Endothelial cell (in vitro differentiated cells): ENCODE measurements around the gene SLC35C1. TPM values are rescaled to one million over a fixed set of nuclear protein-coding genes. Genes with fewer than 3 reads are reported as not detected.
A peak's percentile ranks its signal among the peaks of the same experiment; 100 is the strongest.

Experiments used
- DNase-seq: peaks from one replicate; pipeline ENCODE4 v3.0.0; 2021; ENCODE audit warnings: low spot score
- H3K27ac Mint-ChIP-seq: one replicate; pipeline ENCODE4 v1.8.0; 2021; ENCODE audit warnings: mixed read lengths, inconsistent platforms; ENCODE audit not compliant: unreplicated experiment
- H3K27me3 Mint-ChIP-seq: one replicate; pipeline ENCODE4 v1.8.0; 2021; ENCODE audit warnings: mild to moderate bottlenecking, moderate library complexity, mixed read lengths, inconsistent platforms; ENCODE audit not compliant: unreplicated experiment
- H3K36me3 Mint-ChIP-seq: one replicate; pipeline ENCODE4 v1.8.0; 2021; ENCODE audit warnings: mild to moderate bottlenecking, low read depth, mixed read lengths, inconsistent platforms; ENCODE audit not compliant: unreplicated experiment
- H3K4me1 Mint-ChIP-seq: one replicate; pipeline ENCODE4 v1.8.0; 2021; ENCODE audit warnings: mild to moderate bottlenecking, mixed read lengths, inconsistent platforms; ENCODE audit not compliant: unreplicated experiment
- H3K4me3 Mint-ChIP-seq: one replicate; pipeline ENCODE4 v1.8.0; 2021; ENCODE audit warnings: mild to moderate bottlenecking, mixed read lengths, inconsistent platforms; ENCODE audit not compliant: unreplicated experiment
- H3K9me3 Mint-ChIP-seq: one replicate; pipeline ENCODE4 v1.8.0; 2021; ENCODE audit warnings: mixed read lengths, inconsistent platforms; ENCODE audit not compliant: unreplicated experiment
- CTCF ChIP-seq: fragments of 200-600 bp; sonication (generic); IDR thresholded peaks from one replicate; pipeline ENCODE4 v1.5.0; 2021; ENCODE audit warnings: antibody characterized with exemption; ENCODE audit not compliant: unreplicated experiment
- total RNA-seq: library from RNA; stranded (reverse); fragmentation: NEBNext Ultra II Directional; extraction: Animal tissue kit (Norgen Biotek cat#: 25700); gene quantifications from one replicate; pipeline ENCODE4 v1.2.1, GENCODE V29; 2021; ENCODE audit not compliant: unreplicated experiment

Gene SLC35C1
- total RNA-seq, 1 donor from 2014 or later = 13.9 TPM

- Mint-ChIP-seq H3K27me3 (no peaks in the 10 kb centered on the region), H3K4me1 (peaks cover 9% of the 10 kb centered on the region), H3K36me3 (peaks cover 15% of the 10 kb centered on the region), H3K4me3 (no peak overlapping the region), H3K27ac (no peak overlapping the region), H3K9me3 (no peaks in the 10 kb centered on the region)
- no peak for DNase-seq
- TF ChIP-seq CTCF = no peak
Observed at GRCh38 chr11:45855308-45855707, 50.4 kb downstream of the SLC35C1 start.

DNA sequence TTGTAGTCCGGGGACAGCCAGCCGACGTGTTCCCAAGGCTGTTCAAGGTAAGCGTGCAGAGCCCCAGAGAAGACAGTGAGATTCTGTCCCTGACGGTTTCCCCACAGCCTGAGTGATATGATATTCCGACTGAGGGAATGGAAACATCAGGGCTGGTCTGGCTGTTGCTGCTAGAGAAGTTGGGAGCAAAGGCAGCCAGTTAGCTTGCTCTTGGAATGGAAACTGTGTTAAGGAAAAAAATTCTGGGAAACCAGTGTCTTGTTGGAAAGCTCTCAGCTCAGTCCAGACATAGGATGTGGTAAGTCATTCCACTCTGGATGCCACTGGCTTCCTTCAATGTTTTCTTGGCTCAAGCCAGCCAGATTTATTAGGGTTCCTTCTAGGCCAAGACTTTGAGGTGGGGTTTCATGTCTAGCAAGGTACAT lies 51.1 kb downstream of the SLC35C1 start:
- peaks cover 9% of the 10 kb centered on the region for H3K4me1 Mint-ChIP-seq

DNA sequence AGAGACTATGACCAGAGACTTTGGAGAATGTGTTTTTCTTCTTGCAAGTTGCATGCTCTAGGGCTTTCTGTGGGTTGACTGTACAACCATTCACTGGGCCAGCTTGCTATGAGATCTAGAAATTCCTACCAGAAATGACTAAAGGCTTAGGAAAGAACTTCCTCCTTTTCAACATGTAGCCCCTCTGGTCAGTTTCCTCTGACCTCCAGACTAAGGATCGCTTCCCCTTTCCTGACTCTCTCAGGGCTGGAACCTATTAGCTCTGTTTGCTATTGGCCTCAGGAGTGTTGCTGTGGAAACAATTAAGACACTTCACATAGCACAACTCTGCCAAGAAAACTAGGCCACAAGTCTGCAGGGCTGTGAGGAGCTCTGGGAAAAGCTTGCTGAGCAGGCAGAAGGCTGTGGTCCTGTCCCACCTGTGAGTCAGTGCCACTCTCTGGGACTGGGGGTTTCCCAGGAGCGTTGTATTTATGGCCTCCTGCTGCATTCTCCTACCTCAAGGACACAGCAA lies 53.1 kb downstream of the SLC35C1 start:
- H3K4me1 Mint-ChIP-seq = peaks cover 9% of the 10 kb centered on the region
- H3K27ac Mint-ChIP-seq = peak overlapping the region; percentile 59
- DNase-seq = no peak
- H3K4me3 Mint-ChIP-seq = no peak overlapping the region
- peaks cover 2% of the 10 kb centered on the region for H3K27me3 Mint-ChIP-seq
- H3K9me3 Mint-ChIP-seq = no peaks in the 10 kb centered on the region
- no peak for TF ChIP-seq CTCF
- peaks cover 33% of the 10 kb centered on the region for H3K36me3 Mint-ChIP-seq

More for the DNA sequence above, 51.1 kb downstream of the SLC35C1 start:
- peaks cover 19% of the 10 kb centered on the region for H3K36me3 Mint-ChIP-seq
- TF ChIP-seq CTCF = no peak
- peaks cover under 1% of the 10 kb centered on the region for H3K27me3 Mint-ChIP-seq
- no peak overlapping the region for H3K4me3 Mint-ChIP-seq
- H3K27ac Mint-ChIP-seq = no peak overlapping the region
- DNase-seq = no peak
- no peaks in the 10 kb centered on the region for H3K9me3 Mint-ChIP-seq

DNA sequence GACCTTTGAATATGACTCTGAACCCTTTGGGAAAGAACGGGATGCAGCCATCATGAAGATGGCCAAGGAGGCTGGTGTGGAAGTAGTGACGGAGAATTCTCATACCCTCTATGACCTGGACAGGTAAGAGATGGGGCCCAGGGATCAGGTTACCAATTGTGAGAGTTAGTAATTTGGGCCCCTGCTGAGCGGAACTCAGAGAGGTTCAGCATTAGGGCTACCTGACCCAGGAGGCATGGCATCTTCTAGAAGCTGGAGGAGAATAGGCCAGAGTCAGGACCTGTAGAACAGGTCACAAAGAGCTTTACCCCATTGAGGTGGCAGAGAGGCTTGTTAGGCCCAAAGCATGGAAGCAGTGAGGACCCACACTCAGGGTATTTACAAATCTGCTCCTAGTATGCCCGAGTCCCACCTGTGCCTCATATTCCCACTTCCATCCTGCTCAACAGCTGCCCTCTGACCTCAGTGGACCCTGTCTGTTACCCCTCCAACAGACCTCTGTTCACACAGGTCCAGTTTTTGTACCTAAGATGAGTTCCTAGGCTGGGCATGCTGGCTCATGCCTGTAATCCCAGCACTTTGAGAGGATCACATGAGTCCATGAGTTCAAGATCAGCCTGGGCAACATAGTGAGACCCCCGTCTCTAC lies 53.9 kb downstream of the SLC35C1 start:
- DNase-seq = no peak
- no peak for TF ChIP-seq CTCF
- Mint-ChIP-seq H3K27me3 (peaks cover 2% of the 10 kb centered on the region), H3K9me3 (no peaks in the 10 kb centered on the region), H3K27ac (peak overlapping the region; percentile 59), H3K4me3 (peak overlapping the region; percentile 63), H3K36me3 (peaks cover 36% of the 10 kb centered on the region), H3K4me1 (peaks cover 9% of the 10 kb centered on the region)

DNA sequence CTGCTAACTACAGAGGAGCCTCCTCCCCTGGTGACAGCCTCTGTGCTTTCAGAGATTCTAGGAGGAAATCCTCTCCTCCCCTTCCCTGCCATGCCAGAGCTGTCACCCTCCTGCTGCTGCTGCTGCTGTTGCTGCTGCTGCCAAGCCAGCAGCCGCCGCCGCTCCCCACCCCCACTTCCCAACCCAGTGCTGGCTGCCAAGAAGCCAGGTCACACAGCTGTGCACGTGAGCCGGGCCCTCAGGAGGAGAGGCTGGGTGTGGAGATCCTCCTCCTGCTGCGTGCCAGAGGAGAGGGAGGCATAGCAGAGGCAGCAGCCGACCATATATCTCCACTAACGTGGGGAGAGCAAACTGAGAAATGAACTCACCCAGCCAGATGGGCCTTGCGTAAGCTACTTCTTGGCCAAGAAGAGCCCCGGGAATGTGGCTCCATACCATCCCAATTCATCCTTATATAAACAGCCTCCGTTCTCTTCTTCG lies 54.8 kb downstream of the SLC35C1 start:
- peaks cover 9% of the 10 kb centered on the region for H3K4me1 Mint-ChIP-seq
- TF ChIP-seq CTCF = no peak
- no peaks in the 10 kb centered on the region for H3K9me3 Mint-ChIP-seq
- H3K27me3 Mint-ChIP-seq = peaks cover 2% of the 10 kb centered on the region
- DNase-seq = no peak
- H3K36me3 Mint-ChIP-seq = peaks cover 36% of the 10 kb centered on the region
- H3K4me3 Mint-ChIP-seq = no peak overlapping the region
- H3K27ac Mint-ChIP-seq = no peak overlapping the region
